Measurements from ENCODE around the gene MRTO4. TPM values are rescaled to one million over a fixed set of nuclear protein-coding genes. Genes with fewer than 3 reads are reported as not detected.

Gene MRTO4
- total RNA-seq, 1 experiment from 2014 or later: 54.6 TPM

DNA sequence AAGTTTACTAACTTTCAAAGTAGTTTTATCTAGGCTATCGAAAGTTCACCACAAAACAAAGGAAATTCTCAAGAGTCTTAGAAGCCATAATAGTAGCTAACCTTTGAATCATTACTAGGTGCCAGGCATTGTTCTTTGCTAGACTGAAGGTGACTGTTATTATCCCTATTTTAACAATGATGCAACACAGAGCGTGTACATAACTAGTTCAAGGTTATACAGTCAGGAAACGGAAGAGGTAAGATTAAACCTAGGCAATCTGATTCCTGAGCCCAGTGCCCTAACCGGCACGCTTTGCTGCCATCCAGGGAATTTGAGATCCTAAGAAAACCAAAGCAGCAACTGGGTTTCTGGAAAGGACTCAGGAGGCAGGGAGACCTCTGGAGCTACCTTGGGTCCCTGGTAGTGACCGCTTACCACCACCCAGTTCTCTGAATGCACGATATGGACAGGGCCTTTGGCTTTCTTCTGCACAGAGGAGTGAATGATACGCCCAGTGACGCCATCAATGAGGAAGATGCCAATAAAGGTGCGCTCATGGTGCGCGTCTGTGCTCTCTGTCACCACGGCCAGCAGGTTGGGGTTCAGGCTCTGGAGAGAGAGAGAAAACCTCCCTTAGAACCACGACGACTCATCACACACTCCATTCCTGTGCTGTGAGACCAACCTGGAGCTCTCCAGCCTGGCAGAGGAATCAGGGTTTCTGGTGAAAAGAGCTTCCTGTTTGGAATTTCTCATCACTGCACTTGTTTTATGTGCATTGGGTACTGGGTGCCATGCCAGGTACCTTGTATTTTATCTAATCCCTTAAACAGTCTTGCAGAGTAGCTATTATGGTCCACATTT lies 28.4 kb upstream of the MRTO4 start:
- TF ChIP-seq, protein P1, sequence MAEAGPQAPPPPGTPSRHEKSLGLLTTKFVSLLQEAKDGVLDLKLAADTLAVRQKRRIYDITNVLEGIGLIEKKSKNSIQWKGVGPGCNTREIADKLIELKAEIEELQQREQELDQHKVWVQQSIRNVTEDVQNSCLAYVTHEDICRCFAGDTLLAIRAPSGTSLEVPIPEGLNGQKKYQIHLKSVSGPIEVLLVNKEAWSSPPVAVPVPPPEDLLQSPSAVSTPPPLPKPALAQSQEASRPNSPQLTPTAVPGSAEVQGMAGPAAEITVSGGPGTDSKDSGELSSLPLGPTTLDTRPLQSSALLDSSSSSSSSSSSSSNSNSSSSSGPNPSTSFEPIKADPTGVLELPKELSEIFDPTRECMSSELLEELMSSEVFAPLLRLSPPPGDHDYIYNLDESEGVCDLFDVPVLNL (CRISPR knock-in tag; IDR thresholded peaks at IDR 0.05; ENCODE audit: borderline replicate concordance, low read depth): no peak
- peak; percentile 91 for TF ChIP-seq GABPB1 (CRISPR knock-in tag; IDR thresholded peaks at IDR 0.05)
- Mint-ChIP-seq H3K4me3 (no peak overlapping the region), H3K36me3 (peaks cover 89% of the 10 kb centered on the region), H3K9me3 (no peaks in the 10 kb centered on the region), H3K27ac (no peak overlapping the region), H3K27me3 (ENCODE audit: low read depth) (no peaks in the 10 kb centered on the region), H3K4me1 (no peaks in the 10 kb centered on the region)
- ChIA-PET CTCF (no interaction called here), POLR2A (no interaction called here)
- ATAC-seq (no peak), DNase-seq (ENCODE audit: low spot score) (no peak)

DNA sequence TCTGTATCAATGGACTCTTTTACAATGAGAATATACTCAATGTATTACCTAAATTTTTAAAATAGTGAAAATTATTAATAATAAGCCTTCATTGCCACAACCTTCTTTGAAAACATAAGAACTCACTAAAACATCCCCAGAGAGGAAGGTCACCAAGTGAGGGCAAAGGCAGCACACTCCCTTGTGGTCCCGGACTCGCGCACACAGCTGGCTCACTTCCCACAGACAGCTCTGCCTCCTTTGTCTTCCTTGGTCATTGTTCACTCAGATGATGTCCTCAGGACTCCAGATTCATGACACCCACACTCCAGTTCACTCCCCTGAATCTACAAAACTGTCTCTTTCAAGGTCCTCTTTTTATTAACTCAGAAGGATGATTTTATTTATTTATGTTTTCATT lies 22.4 kb upstream of the MRTO4 start:
- ChIA-PET POLR2A (no interaction called here), CTCF (no interaction called here)
- Mint-ChIP-seq H3K4me3 (no peak overlapping the region), H3K4me1 (no peaks in the 10 kb centered on the region), H3K27ac (no peak overlapping the region), H3K27me3 (ENCODE audit: low read depth) (no peaks in the 10 kb centered on the region), H3K9me3 (no peaks in the 10 kb centered on the region), H3K36me3 (peaks cover 84% of the 10 kb centered on the region)
- TF ChIP-seq ETV6 (CRISPR knock-in tag; IDR thresholded peaks at IDR 0.05) (no peak), TEAD1 (CRISPR knock-in tag; IDR thresholded peaks at IDR 0.05) (no peak), TEAD4 (CRISPR knock-in tag; IDR thresholded peaks at IDR 0.05) (no peak), JUN (CRISPR knock-in tag; IDR thresholded peaks at IDR 0.05) (no peak), ZNF138 (CRISPR knock-in tag; conservative IDR thresholded peaks at IDR 0.05) (no peak), FOXJ3 (CRISPR knock-in tag; IDR thresholded peaks at IDR 0.05; ENCODE audit: borderline replicate concordance) (no peak), IRF2 (CRISPR knock-in tag; IDR thresholded peaks at IDR 0.05; ENCODE audit: borderline replicate concordance, low read depth) (no peak), ZNF416 (CRISPR knock-in tag; IDR thresholded peaks at IDR 0.05) (no peak), NFYB (CRISPR knock-in tag; conservative IDR thresholded peaks at IDR 0.05; ENCODE audit: low read depth) (no peak), EMX1 (CRISPR knock-in tag; IDR thresholded peaks at IDR 0.05) (no peak)
- TF ChIP-seq, protein P2, sequence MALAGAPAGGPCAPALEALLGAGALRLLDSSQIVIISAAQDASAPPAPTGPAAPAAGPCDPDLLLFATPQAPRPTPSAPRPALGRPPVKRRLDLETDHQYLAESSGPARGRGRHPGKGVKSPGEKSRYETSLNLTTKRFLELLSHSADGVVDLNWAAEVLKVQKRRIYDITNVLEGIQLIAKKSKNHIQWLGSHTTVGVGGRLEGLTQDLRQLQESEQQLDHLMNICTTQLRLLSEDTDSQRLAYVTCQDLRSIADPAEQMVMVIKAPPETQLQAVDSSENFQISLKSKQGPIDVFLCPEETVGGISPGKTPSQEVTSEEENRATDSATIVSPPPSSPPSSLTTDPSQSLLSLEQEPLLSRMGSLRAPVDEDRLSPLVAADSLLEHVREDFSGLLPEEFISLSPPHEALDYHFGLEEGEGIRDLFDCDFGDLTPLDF (CRISPR knock-in tag; IDR thresholded peaks at IDR 0.05): no peak
- TF ChIP-seq, protein P3, sequence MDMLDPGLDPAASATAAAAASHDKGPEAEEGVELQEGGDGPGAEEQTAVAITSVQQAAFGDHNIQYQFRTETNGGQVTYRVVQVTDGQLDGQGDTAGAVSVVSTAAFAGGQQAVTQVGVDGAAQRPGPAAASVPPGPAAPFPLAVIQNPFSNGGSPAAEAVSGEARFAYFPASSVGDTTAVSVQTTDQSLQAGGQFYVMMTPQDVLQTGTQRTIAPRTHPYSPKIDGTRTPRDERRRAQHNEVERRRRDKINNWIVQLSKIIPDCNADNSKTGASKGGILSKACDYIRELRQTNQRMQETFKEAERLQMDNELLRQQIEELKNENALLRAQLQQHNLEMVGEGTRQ (CRISPR knock-in tag; IDR thresholded peaks at IDR 0.05): no peak
- TF ChIP-seq, protein P4, sequence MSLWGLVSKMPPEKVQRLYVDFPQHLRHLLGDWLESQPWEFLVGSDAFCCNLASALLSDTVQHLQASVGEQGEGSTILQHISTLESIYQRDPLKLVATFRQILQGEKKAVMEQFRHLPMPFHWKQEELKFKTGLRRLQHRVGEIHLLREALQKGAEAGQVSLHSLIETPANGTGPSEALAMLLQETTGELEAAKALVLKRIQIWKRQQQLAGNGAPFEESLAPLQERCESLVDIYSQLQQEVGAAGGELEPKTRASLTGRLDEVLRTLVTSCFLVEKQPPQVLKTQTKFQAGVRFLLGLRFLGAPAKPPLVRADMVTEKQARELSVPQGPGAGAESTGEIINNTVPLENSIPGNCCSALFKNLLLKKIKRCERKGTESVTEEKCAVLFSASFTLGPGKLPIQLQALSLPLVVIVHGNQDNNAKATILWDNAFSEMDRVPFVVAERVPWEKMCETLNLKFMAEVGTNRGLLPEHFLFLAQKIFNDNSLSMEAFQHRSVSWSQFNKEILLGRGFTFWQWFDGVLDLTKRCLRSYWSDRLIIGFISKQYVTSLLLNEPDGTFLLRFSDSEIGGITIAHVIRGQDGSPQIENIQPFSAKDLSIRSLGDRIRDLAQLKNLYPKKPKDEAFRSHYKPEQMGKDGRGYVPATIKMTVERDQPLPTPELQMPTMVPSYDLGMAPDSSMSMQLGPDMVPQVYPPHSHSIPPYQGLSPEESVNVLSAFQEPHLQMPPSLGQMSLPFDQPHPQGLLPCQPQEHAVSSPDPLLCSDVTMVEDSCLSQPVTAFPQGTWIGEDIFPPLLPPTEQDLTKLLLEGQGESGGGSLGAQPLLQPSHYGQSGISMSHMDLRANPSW (CRISPR knock-in tag; conservative IDR thresholded peaks at IDR 0.05; ENCODE audit: low read depth): no peak
- TF ChIP-seq, protein P5, sequence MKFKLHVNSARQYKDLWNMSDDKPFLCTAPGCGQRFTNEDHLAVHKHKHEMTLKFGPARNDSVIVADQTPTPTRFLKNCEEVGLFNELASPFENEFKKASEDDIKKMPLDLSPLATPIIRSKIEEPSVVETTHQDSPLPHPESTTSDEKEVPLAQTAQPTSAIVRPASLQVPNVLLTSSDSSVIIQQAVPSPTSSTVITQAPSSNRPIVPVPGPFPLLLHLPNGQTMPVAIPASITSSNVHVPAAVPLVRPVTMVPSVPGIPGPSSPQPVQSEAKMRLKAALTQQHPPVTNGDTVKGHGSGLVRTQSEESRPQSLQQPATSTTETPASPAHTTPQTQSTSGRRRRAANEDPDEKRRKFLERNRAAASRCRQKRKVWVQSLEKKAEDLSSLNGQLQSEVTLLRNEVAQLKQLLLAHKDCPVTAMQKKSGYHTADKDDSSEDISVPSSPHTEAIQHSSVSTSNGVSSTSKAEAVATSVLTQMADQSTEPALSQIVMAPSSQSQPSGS (CRISPR knock-in tag; IDR thresholded peaks at IDR 0.05; ENCODE audit: borderline replicate concordance, low read depth): no peak
- no peak for ATAC-seq
- no peak for DNase-seq (ENCODE audit: low spot score)
